Measurements from ENCODE around the gene CAMP.

DNA sequence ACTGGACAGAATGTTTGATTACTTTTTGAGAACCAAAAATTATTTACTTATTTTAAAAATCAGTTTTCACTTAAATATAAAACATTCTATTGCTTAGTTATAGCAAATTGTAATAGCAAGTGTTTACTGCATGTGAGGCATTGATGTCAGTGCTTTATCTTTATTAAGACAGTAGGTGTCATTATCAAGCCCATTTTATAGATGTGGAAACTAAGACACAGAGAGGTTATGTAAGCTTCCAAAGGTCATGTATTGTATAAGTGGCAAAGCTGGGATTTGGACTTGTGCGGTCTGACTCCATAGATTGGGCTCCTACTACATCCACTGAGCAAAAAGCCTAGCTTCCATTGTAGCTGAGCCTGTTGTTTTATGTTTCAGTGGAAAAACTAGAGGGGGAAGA lies 35.2 kb downstream of the CAMP start:
- TF ChIP-seq, protein P1, sequence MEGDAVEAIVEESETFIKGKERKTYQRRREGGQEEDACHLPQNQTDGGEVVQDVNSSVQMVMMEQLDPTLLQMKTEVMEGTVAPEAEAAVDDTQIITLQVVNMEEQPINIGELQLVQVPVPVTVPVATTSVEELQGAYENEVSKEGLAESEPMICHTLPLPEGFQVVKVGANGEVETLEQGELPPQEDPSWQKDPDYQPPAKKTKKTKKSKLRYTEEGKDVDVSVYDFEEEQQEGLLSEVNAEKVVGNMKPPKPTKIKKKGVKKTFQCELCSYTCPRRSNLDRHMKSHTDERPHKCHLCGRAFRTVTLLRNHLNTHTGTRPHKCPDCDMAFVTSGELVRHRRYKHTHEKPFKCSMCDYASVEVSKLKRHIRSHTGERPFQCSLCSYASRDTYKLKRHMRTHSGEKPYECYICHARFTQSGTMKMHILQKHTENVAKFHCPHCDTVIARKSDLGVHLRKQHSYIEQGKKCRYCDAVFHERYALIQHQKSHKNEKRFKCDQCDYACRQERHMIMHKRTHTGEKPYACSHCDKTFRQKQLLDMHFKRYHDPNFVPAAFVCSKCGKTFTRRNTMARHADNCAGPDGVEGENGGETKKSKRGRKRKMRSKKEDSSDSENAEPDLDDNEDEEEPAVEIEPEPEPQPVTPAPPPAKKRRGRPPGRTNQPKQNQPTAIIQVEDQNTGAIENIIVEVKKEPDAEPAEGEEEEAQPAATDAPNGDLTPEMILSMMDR (IDR thresholded peaks at IDR 0.05) = no peak
- TF ChIP-seq POLR2A (IDR thresholded peaks at IDR 0.05) = no peak
- no peak for TF ChIP-seq EP300 (IDR thresholded peaks at IDR 0.05)
- no peak for TF ChIP-seq POLR2AphosphoS5 (IDR thresholded peaks at IDR 0.05)

Measured in suprapubic skin (tissue), 4 donors.